Central memory CD4-positive, alpha-beta T cell (primary cell): ENCODE data around the gene KCNMA1.
A peak's percentile ranks its signal among the peaks of the same experiment; 100 is the strongest.

Experiments used
- DNase-seq: peaks from one replicate; pipeline ENCODE4 v3.0.0; 2022

KCNMA1 gene

GRCh38 chr10:76991621-76992020 lies 646.0 kb downstream of the KCNMA1 start:
- no peak for DNase-seq

- no peak for DNase-seq
These were observed 647.0 kb downstream of the KCNMA1 start for GRCh38 chr10:76990561-76990960.

GRCh38 chr10:76984559-76985443 lies 652.8 kb downstream of the KCNMA1 start:
- DNase-seq = peak; percentile 5

- no peak for DNase-seq
These were observed 654.0 kb downstream of the KCNMA1 start for GRCh38 chr10:76983624-76984023.

- DNase-seq = no peak
These were observed 654.9 kb downstream of the KCNMA1 start for GRCh38 chr10:76982671-76983070.

- no peak for DNase-seq
These were observed 656.4 kb downstream of the KCNMA1 start for GRCh38 chr10:76981251-76981650.

GRCh38 chr10:76977901-76978300 lies 659.7 kb downstream of the KCNMA1 start:
- DNase-seq = no peak

GRCh38 chr10:76977046-76977445 lies 660.6 kb downstream of the KCNMA1 start:
- DNase-seq = no peak

GRCh38 chr10:76976142-76976541 lies 661.5 kb downstream of the KCNMA1 start:
- DNase-seq = no peak

GRCh38 chr10:76975126-76975525 lies 662.5 kb downstream of the KCNMA1 start:
- no peak for DNase-seq

GRCh38 chr10:76974017-76974691 lies 663.5 kb downstream of the KCNMA1 start:
- no peak for DNase-seq

- DNase-seq = no peak
These were observed 664.3 kb downstream of the KCNMA1 start for GRCh38 chr10:76973091-76974016.

- no peak for DNase-seq
These were observed 665.1 kb downstream of the KCNMA1 start for GRCh38 chr10:76972541-76972940.

- no peak for DNase-seq
These were observed 665.9 kb downstream of the KCNMA1 start for GRCh38 chr10:76971547-76972170.

GRCh38 chr10:76970711-76971519 lies 666.7 kb downstream of the KCNMA1 start:
- DNase-seq = no peak

GRCh38 chr10:76969366-76969948 lies 668.2 kb downstream of the KCNMA1 start:
- DNase-seq = no peak

- no peak for DNase-seq
These were observed 669.1 kb downstream of the KCNMA1 start for GRCh38 chr10:76968483-76968882.

GRCh38 chr10:76962851-76963250 lies 674.8 kb downstream of the KCNMA1 start:
- DNase-seq = no peak

- DNase-seq = no peak
These were observed 675.8 kb downstream of the KCNMA1 start for GRCh38 chr10:76961841-76962240.

GRCh38 chr10:76959111-76959510 lies 678.5 kb downstream of the KCNMA1 start:
- no peak for DNase-seq

- DNase-seq = no peak
These were observed 682.8 kb downstream of the KCNMA1 start for GRCh38 chr10:76954838-76955237.
